ENCODE measurements around the gene KCNMB4. TPM values are rescaled to one million over a fixed set of nuclear protein-coding genes. Genes with fewer than 3 reads are reported as not detected.
"Not testable (repeated sequence)": the region's sequence is repeated elsewhere in the genome, so short reads cannot be mapped to it uniquely, and the experiment has no call there.

The KCNMB4 gene
- polyA plus RNA-seq, 1 of the 3 experiments (the other 2 are of a cell fraction): 0.74 TPM

GRCh38 chr12:70392631-70393030 is 26.5 kb downstream of the KCNMB4 start:
- H3K9ac ChIP-seq; DNase-seq; H3K4me3 ChIP-seq (ENCODE audit: low read depth in 2 of 2, low read length in 1 of 2); CTCF ChIA-PET; H3K36me3 ChIP-seq (replicated peaks in 1 of 2; ENCODE audit: control insufficient read depth in 1 of 2, insufficient read depth in 2 of 2, low read length in 1 of 2); H3K9me3 ChIP-seq; H3K4me1 ChIP-seq (ENCODE audit: control insufficient read depth in 1 of 2, insufficient read depth in 2 of 2, low read depth in 1 of 2, low read length in 1 of 2); H3K79me2 ChIP-seq (ENCODE audit: insufficient read depth); H2AFZ ChIP-seq (ENCODE audit: low read depth); H3K9me2 ChIP-seq; H3K4me2 ChIP-seq; H3K27me3 ChIP-seq (ENCODE audit: insufficient read depth); H3K27ac ChIP-seq (ENCODE audit: low read depth in 2 of 2, low read length in 1 of 2); H4K20me1 ChIP-seq (ENCODE audit: insufficient read depth); POLR2A ChIA-PET: not testable (repeated sequence)
- 5% methylated on average over 1 of the region's 1 CpG for WGBS (ENCODE audit: low lambda C conversion rate)
- peaks cover 11% of the 10 kb centered on the region for H3F3A ChIP-seq (replicated peaks; ENCODE audit: insufficient read depth)

- H3K27me3 ChIP-seq (ENCODE audit: insufficient read depth): no peaks in the 10 kb centered on the region
- H2AFZ ChIP-seq (ENCODE audit: low read depth): no peak overlapping the region
- H3K4me1 ChIP-seq (ENCODE audit: control insufficient read depth in 1 of 2, insufficient read depth in 2 of 2, low read depth in 1 of 2, low read length in 1 of 2): 0 out of 4 replicates have a peak, but pooled peaks cover 0 to 9% of the 10 kb centered on the region in 2 experiments
- peaks cover 11% of the 10 kb centered on the region for H3F3A ChIP-seq (replicated peaks; ENCODE audit: insufficient read depth)
- peak overlapping the region; percentile 37; the same call in 1 of the 2 replicates for H3K4me2 ChIP-seq
- no peaks in the 10 kb centered on the region for H3K36me3 ChIP-seq (replicated peaks in 1 of 2; ENCODE audit: control insufficient read depth in 1 of 2, insufficient read depth in 2 of 2, low read length in 1 of 2)
- no peaks in the 10 kb centered on the region for H3K79me2 ChIP-seq (ENCODE audit: insufficient read depth)
- ChIA-PET POLR2A (no interaction called here), CTCF (no interaction called here)
- no peaks in the 10 kb centered on the region for H4K20me1 ChIP-seq (ENCODE audit: insufficient read depth)
- H3K9me2 ChIP-seq: no peaks in the 10 kb centered on the region
- no peak overlapping the region for H3K9ac ChIP-seq
- peak overlapping the region in 1 of 2 experiments; percentile 22; a peak in 1 of 4 replicates for H3K27ac ChIP-seq (ENCODE audit: low read depth in 2 of 2, low read length in 1 of 2)
- H3K4me3 ChIP-seq (ENCODE audit: low read depth in 2 of 2, low read length in 1 of 2): no peak overlapping the region
- WGBS (ENCODE audit: low lambda C conversion rate): 23% methylated on average over 2 of the region's 2 CpGs
- TF ChIP-seq RCOR1 (IDR thresholded peaks at IDR 0.05; ENCODE audit: low read length): no peak
- no peak for TF ChIP-seq JUND (IDR thresholded peaks at IDR 0.05)
- TF ChIP-seq FOSL2 (IDR thresholded peaks at IDR 0.05; ENCODE audit: borderline replicate concordance, low read depth): 0 out of 2 replicates have a peak, but pooled peaks have one; percentile 20
- H3K9me3 ChIP-seq: no peaks in the 10 kb centered on the region
- no peak for DNase-seq
These were observed 27.9 kb downstream of the KCNMB4 start for GRCh38 chr12:70393787-70394499.

GRCh38 chr12:70398002-70398401 is 31.9 kb downstream of the KCNMB4 start:
- Histone ChIP-seq H3K4me2 (no peak overlapping the region), H3K27ac (ENCODE audit: low read depth in 2 of 2, low read length in 1 of 2) (no peak overlapping the region), H4K20me1 (ENCODE audit: insufficient read depth) (no peaks in the 10 kb centered on the region), H3K4me1 (ENCODE audit: control insufficient read depth in 1 of 2, insufficient read depth in 2 of 2, low read depth in 1 of 2, low read length in 1 of 2) (0 out of 4 replicates have a peak, but pooled peaks cover 0 to 9% of the 10 kb centered on the region in 2 experiments), H3F3A (replicated peaks; ENCODE audit: insufficient read depth) (peaks cover 11% of the 10 kb centered on the region), H2AFZ (ENCODE audit: low read depth) (no peak overlapping the region), H3K4me3 (ENCODE audit: low read depth in 2 of 2, low read length in 1 of 2) (no peak overlapping the region), H3K27me3 (ENCODE audit: insufficient read depth) (no peaks in the 10 kb centered on the region), H3K9ac (no peak overlapping the region), H3K36me3 (replicated peaks in 1 of 2; ENCODE audit: control insufficient read depth in 1 of 2, insufficient read depth in 2 of 2, low read length in 1 of 2) (no peaks in the 10 kb centered on the region), H3K9me2 (no peaks in the 10 kb centered on the region), H3K79me2 (ENCODE audit: insufficient read depth) (no peaks in the 10 kb centered on the region), H3K9me3 (no peaks in the 10 kb centered on the region)
- CTCF ChIA-PET: no interaction called here
- POLR2A ChIA-PET: no interaction called here
- no peak for TF ChIP-seq GATA2 (CRISPR knock-in tag; IDR thresholded peaks at IDR 0.05)
- no peak for TF ChIP-seq MXI1 (IDR thresholded peaks at IDR 0.05; ENCODE audit: low read depth, low read length)
- TF ChIP-seq RXRA (IDR thresholded peaks at IDR 0.05; ENCODE audit: borderline replicate concordance, low read depth): no peak
- TF ChIP-seq FOXM1 (IDR thresholded peaks at IDR 0.05; ENCODE audit: low read depth): no peak
- no peak for TF ChIP-seq USF1 (IDR thresholded peaks at IDR 0.05; ENCODE audit: borderline replicate concordance, low read depth)
- DNase-seq: no peak
